HepG2 (cell line): ENCODE results near the gene MYEOV. TPM values are rescaled to one million over a fixed set of nuclear protein-coding genes. Genes with fewer than 3 reads are reported as not detected.

ENCODE experiments used
- ATAC-seq: fragments of 200-7000 bp; cut with Tn5 transposase; 3 replicates; pipeline ENCODE4 v1.9.1; 2020; ENCODE audit warnings: mild to moderate bottlenecking, moderate library complexity
- BruUV-seq: library from RNA; stranded (reverse); fragments of 400-500 nt; replicated peaks from 2 replicates; lab custom pipeline; 2021; lab: Mats Ljungman, UMichigan
- CTCF ChIA-PET: fragments of 300-600 bp; formaldehyde crosslinking; extraction: SDS; loops from one replicate; lab custom pipeline; 2021; ENCODE audit warnings: low total read pairs, inconsistent platforms, low intra/inter-chr PET ratio; lab: Yijun Ruan, JAX
- POLR2A ChIA-PET: fragments of 350-600 bp; sonication (Branson Sonifier 250); formaldehyde crosslinking; loops from one replicate; lab custom pipeline; 2020; ENCODE audit warnings: antibody characterized with exemption, inconsistent platforms; lab: Yijun Ruan, JAX
- DNase-seq: peaks from one replicate; pipeline ENCODE4 v3.0.0-alpha.2; 2015; ENCODE audit warnings: low spot score
- FAIRE-seq: peaks from 3 replicates; lab custom pipeline; 2011; peaks lifted over from hg19 to GRCh38; lab: Jason Lieb, UNC
- H2AFZ ChIP-seq: one replicate; pipeline ENCODE4 v1.6.1; 2011; ENCODE audit warnings: low read length, inconsistent platforms
- H3K27ac ChIP-seq: fragments of 300-600 bp; 3 replicates; pipeline ENCODE4 v1.8.0; 2011; ENCODE audit warnings: mixed run types, mild to moderate bottlenecking, mixed read lengths, low read length, inconsistent platforms; ENCODE audit not compliant: insufficient read depth; ENCODE audit errors: extremely low read length
- H3K27me3 ChIP-seq, 2 experiments: fragments of 200-600 bp in 1 of 2; 2 replicates in 1 of 2; 3 replicates in 1 of 2; pipeline versions ENCODE4 v1.6.0 to v1.8.0; 2011; ENCODE audit warnings: low read length in 2 of 2, mild to moderate bottlenecking in 2 of 2, moderate library complexity in 2 of 2, inconsistent platforms in 1 of 2; ENCODE audit not compliant: insufficient read depth in 2 of 2, control insufficient read depth in 1 of 2
- H3K36me3 ChIP-seq, 2 experiments: fragments of 200-600 bp in 1 of 2; replicated peaks in 1 of 2; 2 replicates in 1 of 2; 3 replicates in 1 of 2; pipeline versions ENCODE4 v1.5.1 to v1.8.0; 2011; ENCODE audit warnings: low read length in 2 of 2, inconsistent platforms in 1 of 2; ENCODE audit not compliant: insufficient read depth in 2 of 2, control insufficient read depth in 1 of 2
- H3K4me1 ChIP-seq: 2 replicates; pipeline ENCODE4 v1.5.1; 2012; ENCODE audit warnings: low read length, inconsistent platforms; ENCODE audit not compliant: insufficient read depth
- H3K4me2 ChIP-seq: 2 replicates; pipeline ENCODE4 v1.6.0; 2011; ENCODE audit warnings: low read depth, low read length, inconsistent platforms
- H3K4me3 ChIP-seq, 3 experiments: fragments of 200-600 bp in 1 of 3; sonication (generic), shearing (Covaris generic) in 1 of 3; replicated peaks in 1 of 3; 2 replicates each; pipeline ENCODE4 v1.5.1; 2011 to 2016; ENCODE audit warnings: low read length in 3 of 3, inconsistent platforms in 2 of 3, low read depth in 2 of 3, mild to moderate bottlenecking in 2 of 3, control low read depth in 1 of 3, mixed read lengths in 1 of 3; ENCODE audit not compliant: insufficient read depth in 1 of 3
- H3K79me2 ChIP-seq: one replicate; pipeline ENCODE4 v1.6.1; 2011; ENCODE audit warnings: low read length, inconsistent platforms; ENCODE audit not compliant: insufficient read depth
- H3K9ac ChIP-seq: 2 replicates; pipeline ENCODE4 v1.6.0; 2011; ENCODE audit warnings: mild to moderate bottlenecking, low read depth, low read length, inconsistent platforms; ENCODE audit not compliant: insufficient read depth
- H3K9me3 ChIP-seq: 2 replicates; pipeline ENCODE4 v1.5.1; 2012; ENCODE audit warnings: mild to moderate bottlenecking, low read length
- H4K20me1 ChIP-seq: 2 replicates; pipeline ENCODE4 v1.6.0; 2011; ENCODE audit warnings: inconsistent platforms, mild to moderate bottlenecking, low read length, moderate library complexity; ENCODE audit not compliant: insufficient read depth
- ATM ChIP-seq: fragments of 450-650 bp; IDR thresholded peaks from 2 replicates; pipeline ENCODE4 v1.7.1; 2017; ENCODE audit warnings: mild to moderate bottlenecking, borderline replicate concordance
- GABPA ChIP-seq, 2 experiments: IDR thresholded peaks; 2 replicates each; pipeline ENCODE4 v1.6.1; 2011 to 2016; ENCODE audit warnings: low read depth in 2 of 2, low read length in 1 of 2, missing biosample characterization in 1 of 2, missing genetic modification characterization in 1 of 2
- KDM1A ChIP-seq: IDR thresholded peaks from 2 replicates; pipeline ENCODE4 v1.6.1; 2016; ENCODE audit warnings: missing compliant biosample characterization
- KDM5A ChIP-seq: fragments of 200-600 bp; sonication (generic); IDR thresholded peaks from 2 replicates; pipeline ENCODE4 v1.7.0; 2018; ENCODE audit warnings: antibody characterized with exemption, mild to moderate bottlenecking, low read length, borderline replicate concordance
- NFATC3 ChIP-seq: sonication (generic); formaldehyde crosslinking; IDR thresholded peaks from 2 replicates; pipeline ENCODE4 v1.5.1; 2020; ENCODE audit warnings: mild to moderate bottlenecking, missing genetic modification reagents
- RXRA ChIP-seq: sonication (generic); formaldehyde crosslinking; IDR thresholded peaks from 2 replicates; pipeline ENCODE4 v1.5.1; 2020; ENCODE audit warnings: missing genetic modification reagents
- SNAI1 ChIP-seq: sonication (generic); formaldehyde crosslinking; IDR thresholded peaks from 2 replicates; pipeline ENCODE4 v1.5.0; 2020; ENCODE audit warnings: mild to moderate bottlenecking, missing genetic modification reagents, borderline replicate concordance
- TCF7 ChIP-seq: sonication (generic); IDR thresholded peaks from 2 replicates; pipeline ENCODE4 v1.6.1; 2016; ENCODE audit warnings: antibody characterized with exemption, low read depth
- WIZ ChIP-seq: sonication (generic); formaldehyde crosslinking; IDR thresholded peaks from 2 replicates; pipeline ENCODE4 v1.5.1; 2020; ENCODE audit warnings: mild to moderate bottlenecking, missing genetic modification reagents
- ZNF124 ChIP-seq: sonication (generic); formaldehyde crosslinking; IDR thresholded peaks from 2 replicates; pipeline ENCODE4 v1.4.0; 2020; ENCODE audit warnings: missing genetic modification reagents
- ZNF34 ChIP-seq: sonication (generic); formaldehyde crosslinking; IDR thresholded peaks from 2 replicates; pipeline ENCODE4 v1.4.0; 2020; ENCODE audit warnings: mild to moderate bottlenecking, missing genetic modification reagents, borderline replicate concordance
- WGBS: methylation state at CpG from one replicate; pipeline ENCODE4 v1.1.6; 2017; ENCODE audit warnings: low lambda C conversion rate; 5-methylcytosine and 5-hydroxymethylcytosine counted together
- in situ Hi-C: cut with HindIII; loops from 2 replicates; pipeline ENCODE4 v1.10.0; 2017; ENCODE audit warnings: low pct_unique_long_range_greater_than_20kb; ENCODE audit not compliant: extremely low pct_ligation_motif_present
- intact Hi-C: fragments of 100-400 bp; cut with micrococcal nuclease; formaldehyde crosslinking; loops from one replicate; pipeline ENCODE4 v1.10.0; 2022; ENCODE audit not compliant: unreplicated experiment
- polyA plus RNA-seq, 8 experiments: library from polyadenylated mRNA; depleted of rRNA in 3 of 8; stranded (reverse) in 7 of 8; unstranded in 1 of 8; fragments of >200 nt; fragmentation: Illumina TruSeq in 4 of 8; extraction: Trizol in 4 of 8; gene quantifications; 2 replicates each; pipeline versions ENCODE4 v1.2.1 to v1.2.3, GENCODE V29; 2011 to 2016; ENCODE audit warnings: low read depth in 4 of 8, missing spikeins in 1 of 8, mixed read lengths in 1 of 8; ENCODE audit not compliant: insufficient read depth in 1 of 8
- total RNA-seq, 5 experiments: library from RNA; depleted of rRNA; stranded (reverse); fragments of >200 nt; fragmentation: Illumina TruSeq; extraction: Trizol; gene quantifications; 2 replicates each; pipeline ENCODE4 v1.2.3, GENCODE V29; 2016; ENCODE audit warnings: low read depth in 1 of 5
- TF ChIP-seq, protein P1 (sequence below): sonication (generic); formaldehyde crosslinking; IDR thresholded peaks from 2 replicates; pipeline ENCODE4 v1.4.0; 2020; ENCODE audit warnings: missing genetic modification reagents, borderline replicate concordance
- TF ChIP-seq, protein P2 (sequence below): sonication (generic); formaldehyde crosslinking; IDR thresholded peaks from 2 replicates; pipeline ENCODE4 v1.8.0; 2022; ENCODE audit warnings: mild to moderate bottlenecking, missing genetic modification reagents; ENCODE audit not compliant: insufficient replicate concordance
- TF ChIP-seq, protein P3 (sequence below): sonication (generic); formaldehyde crosslinking; IDR thresholded peaks from 2 replicates; pipeline ENCODE4 v1.4.0; 2020; ENCODE audit warnings: mild to moderate bottlenecking, missing genetic modification reagents

Gene MYEOV
- total and polyA plus RNA-seq, 2 of the 13 experiments (the other 11 are each of a cell fraction or from before 2014, with no cell fraction given) = 0.33 to 1.8 TPM

DNA sequence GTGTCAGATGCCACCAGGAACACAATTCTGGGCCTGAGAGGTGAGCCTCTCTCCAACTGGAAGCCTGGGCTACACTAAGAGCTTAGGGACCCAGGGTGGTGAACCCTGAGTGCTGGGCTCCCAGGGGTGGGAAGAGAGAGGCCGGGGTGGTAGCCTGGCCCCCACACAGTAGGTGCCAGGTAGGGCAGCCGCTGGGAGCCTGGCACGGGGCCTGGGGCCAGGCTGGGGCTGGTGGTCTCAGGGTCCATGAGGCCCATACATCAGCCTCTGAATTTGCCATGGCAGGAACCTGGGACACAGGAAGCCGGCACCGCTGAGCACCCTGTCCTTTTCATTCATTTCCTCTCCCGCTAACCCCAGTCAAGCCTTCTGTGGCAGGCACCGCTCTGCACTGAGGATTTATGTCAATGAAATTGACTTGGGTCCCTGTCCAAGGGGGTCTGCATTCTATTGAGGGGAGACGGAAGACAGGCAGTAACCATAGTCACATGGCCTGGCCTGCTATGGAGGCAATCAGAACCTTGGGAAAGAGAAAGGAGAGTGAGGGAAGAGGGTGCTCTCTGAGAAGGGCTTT is 8.6 kb downstream of the MYEOV start:
- Histone ChIP-seq H3K79me2 (no peaks in the 10 kb centered on the region), H3K36me3 (no peaks in the 10 kb centered on the region), H3K4me1 (peaks cover 29% of the 10 kb centered on the region), H3K4me2 (no peak overlapping the region), H2AFZ (no peak overlapping the region), H3K9me3 (no peaks in the 10 kb centered on the region), H3K4me3 (no peak overlapping the region), H3K9ac (no peak overlapping the region), H3K27ac (no peak overlapping the region), H4K20me1 (no peaks in the 10 kb centered on the region), H3K27me3 (peaks cover 0 to 11% of the 10 kb centered on the region in 2 experiments; a peak in 2 of 5 replicates)
- in situ Hi-C loops (no loop called here), intact Hi-C loops (no loop called here)
- no TSS peak for BruUV-seq
- ChIA-PET CTCF (no interaction called here), POLR2A (no interaction called here)
- DNase-seq (no peak), FAIRE-seq (no peak), ATAC-seq (no peak)
- 90% methylated on average over 3 of the region's 8 CpGs for WGBS
- TF ChIP-seq SNAI1 (no peak), KDM5A (no peak), WIZ (CRISPR knock-in tag) (no peak)

DNA sequence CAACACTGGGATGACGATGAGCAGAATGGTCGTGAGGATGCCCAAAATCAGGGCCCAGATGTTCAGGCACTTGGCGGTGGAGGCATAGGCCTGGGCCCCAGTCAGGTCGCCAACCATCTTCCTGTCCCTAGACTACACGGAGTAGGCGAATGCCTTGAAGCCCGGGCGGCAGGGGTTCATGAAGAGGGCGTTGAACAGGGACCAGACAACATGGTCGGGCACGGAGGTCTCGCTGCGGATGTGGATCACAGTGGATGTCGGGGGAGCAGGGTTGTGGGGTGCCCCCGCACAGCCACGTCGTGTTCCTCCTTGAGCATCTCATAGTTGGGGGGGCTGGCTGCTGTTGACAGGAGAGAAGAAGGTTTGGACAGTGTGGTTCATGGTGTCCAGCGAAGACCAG is 9.5 kb downstream of the MYEOV start:
- Histone ChIP-seq H3K27me3 (peaks cover under 1 to 20% of the 10 kb centered on the region in 2 experiments; a peak in 3 of 5 replicates), H4K20me1 (no peaks in the 10 kb centered on the region), H3K4me1 (peaks cover 20% of the 10 kb centered on the region), H3K9ac (no peak overlapping the region), H2AFZ (no peak overlapping the region), H3K27ac (no peak overlapping the region), H3K4me3 (no peak overlapping the region), H3K9me3 (no peaks in the 10 kb centered on the region), H3K4me2 (no peak overlapping the region), H3K36me3 (no peaks in the 10 kb centered on the region), H3K79me2 (no peaks in the 10 kb centered on the region)
- DNase-seq (no peak), FAIRE-seq (no peak), ATAC-seq (no peak)
- ChIA-PET CTCF (no interaction called here), POLR2A (no interaction called here)
- BruUV-seq = no TSS peak
- in situ Hi-C loops = no loop called here
- intact Hi-C loops = no loop called here
- WGBS = 89% methylated on average over 16 of the region's 18 CpGs
- no peak for TF ChIP-seq ATM
- TF ChIP-seq, protein P1, sequence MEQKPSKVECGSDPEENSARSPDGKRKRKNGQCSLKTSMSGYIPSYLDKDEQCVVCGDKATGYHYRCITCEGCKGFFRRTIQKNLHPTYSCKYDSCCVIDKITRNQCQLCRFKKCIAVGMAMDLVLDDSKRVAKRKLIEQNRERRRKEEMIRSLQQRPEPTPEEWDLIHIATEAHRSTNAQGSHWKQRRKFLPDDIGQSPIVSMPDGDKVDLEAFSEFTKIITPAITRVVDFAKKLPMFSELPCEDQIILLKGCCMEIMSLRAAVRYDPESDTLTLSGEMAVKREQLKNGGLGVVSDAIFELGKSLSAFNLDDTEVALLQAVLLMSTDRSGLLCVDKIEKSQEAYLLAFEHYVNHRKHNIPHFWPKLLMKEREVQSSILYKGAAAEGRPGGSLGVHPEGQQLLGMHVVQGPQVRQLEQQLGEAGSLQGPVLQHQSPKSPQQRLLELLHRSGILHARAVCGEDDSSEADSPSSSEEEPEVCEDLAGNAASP (CRISPR knock-in tag) = no peak
- no peak for TF ChIP-seq RXRA (CRISPR knock-in tag)
- no peak for TF ChIP-seq KDM1A (CRISPR knock-in tag)
- TF ChIP-seq, protein P2, sequence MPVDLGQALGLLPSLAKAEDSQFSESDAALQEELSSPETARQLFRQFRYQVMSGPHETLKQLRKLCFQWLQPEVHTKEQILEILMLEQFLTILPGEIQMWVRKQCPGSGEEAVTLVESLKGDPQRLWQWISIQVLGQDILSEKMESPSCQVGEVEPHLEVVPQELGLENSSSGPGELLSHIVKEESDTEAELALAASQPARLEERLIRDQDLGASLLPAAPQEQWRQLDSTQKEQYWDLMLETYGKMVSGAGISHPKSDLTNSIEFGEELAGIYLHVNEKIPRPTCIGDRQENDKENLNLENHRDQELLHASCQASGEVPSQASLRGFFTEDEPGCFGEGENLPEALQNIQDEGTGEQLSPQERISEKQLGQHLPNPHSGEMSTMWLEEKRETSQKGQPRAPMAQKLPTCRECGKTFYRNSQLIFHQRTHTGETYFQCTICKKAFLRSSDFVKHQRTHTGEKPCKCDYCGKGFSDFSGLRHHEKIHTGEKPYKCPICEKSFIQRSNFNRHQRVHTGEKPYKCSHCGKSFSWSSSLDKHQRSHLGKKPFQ = no peak
- no peak for TF ChIP-seq GABPA (IDR thresholded peaks at IDR 0.05; ENCODE audit: low read depth, low read length)
- TF ChIP-seq GABPA (CRISPR knock-in tag; IDR thresholded peaks at IDR 0.05; ENCODE audit: low read depth) = no peak
- no peak for TF ChIP-seq ZNF124 (CRISPR knock-in tag)
- no peak for TF ChIP-seq NFATC3 (CRISPR knock-in tag)
- TF ChIP-seq, protein P3, sequence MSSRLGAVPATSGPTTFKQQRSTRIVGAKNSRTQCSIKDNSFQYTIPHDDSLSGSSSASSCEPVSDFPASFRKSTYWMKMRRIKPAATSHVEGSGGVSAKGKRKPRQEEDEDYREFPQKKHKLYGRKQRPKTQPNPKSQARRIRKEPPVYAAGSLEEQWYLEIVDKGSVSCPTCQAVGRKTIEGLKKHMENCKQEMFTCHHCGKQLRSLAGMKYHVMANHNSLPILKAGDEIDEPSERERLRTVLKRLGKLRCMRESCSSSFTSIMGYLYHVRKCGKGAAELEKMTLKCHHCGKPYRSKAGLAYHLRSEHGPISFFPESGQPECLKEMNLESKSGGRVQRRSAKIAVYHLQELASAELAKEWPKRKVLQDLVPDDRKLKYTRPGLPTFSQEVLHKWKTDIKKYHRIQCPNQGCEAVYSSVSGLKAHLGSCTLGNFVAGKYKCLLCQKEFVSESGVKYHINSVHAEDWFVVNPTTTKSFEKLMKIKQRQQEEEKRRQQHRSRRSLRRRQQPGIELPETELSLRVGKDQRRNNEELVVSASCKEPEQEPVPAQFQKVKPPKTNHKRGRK (CRISPR knock-in tag) = no peak
- TF ChIP-seq TCF7 = no peak
- no peak for TF ChIP-seq ZNF34 (CRISPR knock-in tag)
